ENCODE data around the gene AHCYL2. TPM values are rescaled to one million over a fixed set of nuclear protein-coding genes. Genes with fewer than 3 reads are reported as not detected.
"Not testable (repeated sequence)": the region's sequence is repeated elsewhere in the genome, so short reads cannot be mapped to it uniquely, and the experiment has no call there.

The AHCYL2 gene
- total RNA-seq, 4 donors from 2014 or later = 10.8 to 14.0 (median 13.7) TPM

DNA sequence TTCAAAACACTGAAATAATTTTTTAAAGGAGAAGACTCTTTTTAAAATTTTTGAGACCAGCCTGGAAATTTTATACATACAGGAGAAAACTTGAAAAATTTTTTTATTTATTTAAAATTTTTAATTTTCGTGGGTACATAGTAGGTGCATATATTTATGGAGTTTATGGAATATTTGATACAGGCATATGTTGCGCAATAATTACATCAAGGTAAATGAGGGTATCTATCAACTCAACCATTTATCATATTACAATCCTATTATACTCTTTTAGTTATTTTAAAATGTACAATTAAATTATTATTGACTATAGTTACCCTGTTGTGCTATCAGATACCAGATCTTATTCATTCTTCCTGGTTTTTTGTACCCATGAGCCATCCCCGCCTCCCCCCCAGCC, 75.1 kb downstream of the AHCYL2 start:
- no peak overlapping the region for H3K4me3 ChIP-seq
- H3K4me1 ChIP-seq = peaks cover 0 to 15% (median 7%) of the 10 kb centered on the region in 3 donors
- H3K27me3 ChIP-seq = no peaks in the 10 kb centered on the region
- DNase-seq = no peak
- TF ChIP-seq CTCF (IDR thresholded peaks at IDR 0.05) (no peak), POLR2A (IDR thresholded peaks at IDR 0.05) (no peak)
- no peak overlapping the region for H3K27ac ChIP-seq
- intact Hi-C loops (cut with DNase I) = loop anchor here (10.0 kb wide), 1 partner anchor 75 kb away; the partner anchor contains the start of gene AHCYL2
- peaks cover 0 to 3% (median 0%) of the 10 kb centered on the region in 3 donors for H3K9me3 ChIP-seq
- WGBS, 2 donors = 90 to 95% methylated on average over 3 of the region's 3 CpGs
- no peaks in the 10 kb centered on the region for H3K36me3 ChIP-seq

DNA sequence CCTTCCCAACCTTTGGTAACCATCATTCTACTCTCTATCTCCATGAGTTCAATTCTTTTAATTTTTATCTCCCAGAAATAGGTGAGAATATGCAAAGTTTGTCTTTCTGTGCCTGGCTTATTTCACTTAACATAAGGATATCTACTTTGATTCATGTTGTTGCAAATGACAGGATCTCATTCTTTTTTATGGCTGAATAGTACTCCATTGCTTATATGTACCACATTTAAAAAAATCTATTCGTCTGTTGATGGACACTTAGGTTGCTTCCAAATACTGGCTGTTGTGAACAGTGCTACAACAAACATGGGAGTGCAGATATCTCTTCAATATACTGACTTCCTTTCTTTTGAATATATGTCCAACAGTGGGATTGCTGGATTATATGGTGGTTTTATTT, 75.5 kb downstream of the AHCYL2 start:
- H3K9me3 ChIP-seq; H3K27ac ChIP-seq; H3K4me3 ChIP-seq; intact Hi-C loops (cut with DNase I); DNase-seq; H3K27me3 ChIP-seq; H3K36me3 ChIP-seq: not testable (repeated sequence)
- 96 to 100% methylated on average over 1 of the region's 1 CpG for WGBS, 2 donors
- H3K4me1 ChIP-seq = peaks cover 0 to 11% (median 7%) of the 10 kb centered on the region in 3 donors

- intact Hi-C loops (cut with DNase I) = no loop called here
- Histone ChIP-seq H3K27me3 (no peaks in the 10 kb centered on the region), H3K9me3 (peaks cover 0 to 5% (median 0%) of the 10 kb centered on the region in 3 donors), H3K27ac (peak overlapping the region; percentile 70 to 76 (median 76)), H3K36me3 (no peaks in the 10 kb centered on the region), H3K4me1 (peaks cover 12 to 36% (median 22%) of the 10 kb centered on the region in 3 donors), H3K4me3 (no peak overlapping the region)
- TF ChIP-seq CTCF (IDR thresholded peaks at IDR 0.05) (no peak), POLR2A (IDR thresholded peaks at IDR 0.05) (no peak)
- no peak for DNase-seq
- WGBS, 2 donors = 40 to 69% methylated on average over 3 of the region's 3 CpGs
These were observed 82.8 kb downstream of the AHCYL2 start for GRCh38 chr7:129307592-129307991.

- H3K27ac ChIP-seq = peak overlapping the region; percentile 70 to 76 (median 76)
- no peak overlapping the region for H3K4me3 ChIP-seq
- no peaks in the 10 kb centered on the region for H3K36me3 ChIP-seq
- peaks cover 0 to 5% (median 0%) of the 10 kb centered on the region in 3 donors for H3K9me3 ChIP-seq
- peaks cover 12 to 37% (median 22%) of the 10 kb centered on the region in 3 donors for H3K4me1 ChIP-seq
- 43% methylated on average over 1 of the region's 1 CpG; no CpG with 5 or more reads in 1 of the 2 donors for WGBS, 2 donors
- no peak for TF ChIP-seq POLR2A (IDR thresholded peaks at IDR 0.05)
- no peak for TF ChIP-seq CTCF (IDR thresholded peaks at IDR 0.05)
- intact Hi-C loops (cut with DNase I) = no loop called here
- DNase-seq = no peak
- H3K27me3 ChIP-seq = no peaks in the 10 kb centered on the region
These were observed 83.2 kb downstream of the AHCYL2 start for GRCh38 chr7:129308047-129308446.

DNA sequence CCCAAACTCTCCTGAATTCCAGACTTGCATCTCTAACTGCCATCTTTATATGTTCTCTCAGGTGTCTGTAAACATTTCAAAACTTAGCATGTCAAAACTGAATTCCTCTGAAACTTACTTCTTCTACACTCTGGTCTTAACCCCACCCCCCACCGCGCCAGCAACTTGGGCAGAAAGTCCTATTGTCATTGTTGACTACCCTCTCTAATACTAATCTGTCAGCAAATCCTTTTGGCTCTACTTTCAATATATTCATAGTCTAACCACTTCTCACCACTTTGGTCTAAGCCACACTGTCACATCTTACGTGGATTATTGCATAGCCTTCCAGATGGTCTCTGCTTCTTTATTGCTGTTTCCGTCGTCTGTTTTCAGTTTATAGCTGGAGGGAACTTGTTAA, 86.6 kb downstream of the AHCYL2 start:
- no peak for DNase-seq
- no peaks in the 10 kb centered on the region for H3K36me3 ChIP-seq
- H3K4me3 ChIP-seq = no peak overlapping the region
- no peak for TF ChIP-seq POLR2A (IDR thresholded peaks at IDR 0.05)
- TF ChIP-seq CTCF (IDR thresholded peaks at IDR 0.05) = no peak
- 79 to 84% methylated on average over 5 of the region's 5 CpGs for WGBS, 2 donors
- H3K27ac ChIP-seq = no peak overlapping the region
- H3K9me3 ChIP-seq = no peaks in the 10 kb centered on the region
- H3K27me3 ChIP-seq = no peaks in the 10 kb centered on the region
- peaks cover 12 to 61% (median 23%) of the 10 kb centered on the region in 3 donors for H3K4me1 ChIP-seq
- intact Hi-C loops (cut with DNase I) = no loop called here

DNA sequence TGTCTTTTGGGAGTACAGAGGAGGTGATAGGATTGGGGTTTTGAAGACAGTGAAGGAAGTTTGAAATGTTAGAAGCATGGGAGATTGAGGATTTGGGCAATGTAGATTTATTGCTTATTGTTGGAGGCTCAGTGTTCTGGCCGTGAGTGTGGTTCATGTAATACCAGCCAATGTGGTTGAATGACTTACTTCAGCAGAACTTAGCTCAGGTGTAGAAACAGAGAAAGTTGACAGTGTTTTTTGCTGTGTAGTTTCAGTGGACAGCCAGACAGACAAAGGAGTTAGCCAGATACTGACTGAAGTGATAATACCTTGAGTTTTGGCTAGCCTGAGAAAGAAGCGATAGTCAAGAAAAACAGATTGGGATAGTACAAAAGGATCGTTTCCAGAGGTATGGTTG, 88.5 kb downstream of the AHCYL2 start:
- Histone ChIP-seq H3K27ac (no peak overlapping the region), H3K36me3 (no peaks in the 10 kb centered on the region), H3K27me3 (no peaks in the 10 kb centered on the region), H3K4me3 (no peak overlapping the region), H3K4me1 (peaks cover 0 to 53% (median 8%) of the 10 kb centered on the region in 3 donors), H3K9me3 (no peaks in the 10 kb centered on the region)
- TF ChIP-seq CTCF (IDR thresholded peaks at IDR 0.05) (no peak), POLR2A (IDR thresholded peaks at IDR 0.05) (no peak)
- intact Hi-C loops (cut with DNase I) = no loop called here
- 76 to 87% methylated on average over 3 of the region's 3 CpGs for WGBS, 2 donors
- DNase-seq = no peak
